Activated CD8-positive, alpha-beta memory T cell treated with anti-CD3 and anti-CD28 coated beads, Interleukin-2, amount 50 U/mL, for 24 hours (primary cell): ENCODE data around the gene MUL1.
A peak's percentile ranks its signal among the peaks of the same experiment; 100 is the strongest.
"Not testable (repeated sequence)": the region's sequence is repeated elsewhere in the genome, so short reads cannot be mapped to it uniquely, and the experiment has no call there.

Source experiments
- DNase-seq: peaks from one replicate; pipeline ENCODE4 v3.0.0-alpha.2; 2020; ENCODE audit errors: extremely low read depth

MUL1 gene

GRCh38 chr1:20507564-20508410 is at the start of gene MUL1:
TSS of gene MUL1 (minus strand) at chr1:20508151. CDS start at chr1:20508024, 127 bp downstream.
- DNase-seq = peak; percentile 89

- DNase-seq = no peak
These were observed 47.8 kb upstream of the MUL1 start for GRCh38 chr1:20555758-20556120.

- DNase-seq = no peak
These were observed 47.2 kb upstream of the MUL1 start for GRCh38 chr1:20555025-20555757.

GRCh38 chr1:20552728-20553445 is 44.9 kb upstream of the MUL1 start:
- DNase-seq = no peak

- DNase-seq = no peak
These were observed 44.2 kb upstream of the MUL1 start, which contains the start of gene FAM43B for GRCh38 chr1:20551945-20552727. TSS of gene FAM43B (plus strand) at chr1:20552573. CDS start at chr1:20552974, 401 bp downstream.

GRCh38 chr1:20551161-20551560 is 43.2 kb upstream of the MUL1 start:
- no peak for DNase-seq

- no peak for DNase-seq
These were observed 38.7 kb upstream of the MUL1 start for GRCh38 chr1:20546637-20547036.

GRCh38 chr1:20540281-20540680 is 32.3 kb upstream of the MUL1 start:
- no peak for DNase-seq

- DNase-seq = no peak
These were observed 31.0 kb upstream of the MUL1 start for GRCh38 chr1:20538760-20539551.

- DNase-seq = no peak
These were observed 30.3 kb upstream of the MUL1 start for GRCh38 chr1:20538227-20538626.

- no peak for DNase-seq
These were observed 26.9 kb upstream of the MUL1 start for GRCh38 chr1:20534659-20535417.

- DNase-seq = no peak
These were observed 25.7 kb upstream of the MUL1 start for GRCh38 chr1:20533635-20534034.

GRCh38 chr1:20530901-20531300 is 22.9 kb upstream of the MUL1 start:
- no peak for DNase-seq

GRCh38 chr1:20530306-20530705 is 22.4 kb upstream of the MUL1 start:
- no peak for DNase-seq

GRCh38 chr1:20528221-20528620 is 20.3 kb upstream of the MUL1 start:
- DNase-seq = no peak

- no peak for DNase-seq
These were observed 18.3 kb upstream of the MUL1 start for GRCh38 chr1:20526267-20526666.

GRCh38 chr1:20521960-20522861 is 14.3 kb upstream of the MUL1 start:
- DNase-seq = peak; percentile 52

GRCh38 chr1:20519609-20520262 is 11.8 kb upstream of the MUL1 start:
- DNase-seq = not testable (repeated sequence)
